A673 (cell line): ENCODE measurements around the gene RAB27B. TPM values are rescaled to one million over a fixed set of nuclear protein-coding genes. Genes with fewer than 3 reads are reported as not detected.

Experiments used
- BruUV-seq: library from RNA; stranded (reverse); fragments of 400-500 nt; replicated peaks from 2 replicates; lab custom pipeline; 2021; lab: Mats Ljungman, UMichigan
- CTCF ChIA-PET: fragments of 300-600 bp; sonication (Branson Sonifier 250); formaldehyde crosslinking; loops from one replicate; lab custom pipeline; 2022; ENCODE audit warnings: antibody characterized with exemption; lab: Charles Lee
- POLR2A ChIA-PET: fragments of 300-600 bp; sonication (Branson Sonifier 250); formaldehyde crosslinking; loops from one replicate; lab custom pipeline; 2022; ENCODE audit warnings: antibody characterized with exemption; ENCODE audit not compliant: low non-redundant PET; lab: Charles Lee
- DNase-seq: peaks from one replicate; pipeline ENCODE4 v3.0.0-alpha.2; 2015; ENCODE audit warnings: low spot score
- H3K27ac ChIP-seq: fragments of 200-600 bp; sonication (generic); 2 replicates; pipeline ENCODE4 v1.5.1; 2016; ENCODE audit warnings: mixed run types, low read depth, mild to moderate bottlenecking, mixed read lengths, antibody characterized with exemption, low read length; ENCODE audit not compliant: poor library complexity, severe bottlenecking
- H3K27me3 ChIP-seq: fragments of 200-600 bp; sonication (generic); replicated peaks from 2 replicates; pipeline ENCODE4 v1.6.1; 2017; ENCODE audit warnings: mixed run types, low read depth, mild to moderate bottlenecking, mixed read lengths, antibody characterized with exemption, low read length; ENCODE audit not compliant: insufficient read depth, poor library complexity
- H3K36me3 ChIP-seq: fragments of 200-600 bp; sonication (generic); 2 replicates; pipeline ENCODE4 v1.6.1; 2016; ENCODE audit warnings: mixed run types, mild to moderate bottlenecking, mixed read lengths, antibody characterized with exemption, low read length; ENCODE audit not compliant: insufficient read depth, poor library complexity, severe bottlenecking
- H3K4me1 ChIP-seq: fragments of 200-600 bp; sonication (generic); 2 replicates; pipeline ENCODE4 v1.6.1; 2017; ENCODE audit warnings: mixed run types, mild to moderate bottlenecking, mixed read lengths, antibody characterized with exemption, low read length; ENCODE audit not compliant: insufficient read depth, poor library complexity, severe bottlenecking
- H3K4me3 ChIP-seq: fragments of 200-600 bp; sonication (generic); 2 replicates; pipeline ENCODE4 v1.5.1; 2016; ENCODE audit warnings: low read depth, mixed run types, mild to moderate bottlenecking, mixed read lengths, low read length; ENCODE audit not compliant: poor library complexity, severe bottlenecking
- H3K9me3 ChIP-seq: fragments of 200-600 bp; sonication (generic); 2 replicates; pipeline ENCODE4 v1.6.1; 2016; ENCODE audit warnings: mixed run types, low read depth, mild to moderate bottlenecking, mixed read lengths, antibody characterized with exemption, low read length; ENCODE audit not compliant: poor library complexity, severe bottlenecking
- EZH2 ChIP-seq: fragments of 200-600 bp; sonication (generic); IDR thresholded peaks from 2 replicates; pipeline ENCODE4 v1.6.1; 2017; ENCODE audit warnings: borderline replicate concordance, low read depth, mild to moderate bottlenecking, mixed read lengths, antibody characterized with exemption, low read length; ENCODE audit not compliant: poor library complexity, severe bottlenecking
- intact Hi-C: fragments of 100-400 bp; cut with micrococcal nuclease; formaldehyde crosslinking; loops from one replicate; pipeline ENCODE4 v1.10.0; 2022; ENCODE audit not compliant: unreplicated experiment
- total RNA-seq: library from RNA; stranded (reverse); gene quantifications from 2 replicates; pipeline ENCODE4 v1.2.3, GENCODE V29; 2021
- TF ChIP-seq, protein P1 (sequence below): fragments of 300-800, 200-600 bp; sonication (generic); conservative IDR thresholded peaks from 2 replicates; pipeline ENCODE4 v1.5.1; 2017; ENCODE audit warnings: low read depth, mild to moderate bottlenecking, antibody characterized with exemption, low read length, moderate library complexity, mixed read lengths

The RAB27B gene
- total RNA-seq, 1 experiment from 2014 or later: not detected

DNA sequence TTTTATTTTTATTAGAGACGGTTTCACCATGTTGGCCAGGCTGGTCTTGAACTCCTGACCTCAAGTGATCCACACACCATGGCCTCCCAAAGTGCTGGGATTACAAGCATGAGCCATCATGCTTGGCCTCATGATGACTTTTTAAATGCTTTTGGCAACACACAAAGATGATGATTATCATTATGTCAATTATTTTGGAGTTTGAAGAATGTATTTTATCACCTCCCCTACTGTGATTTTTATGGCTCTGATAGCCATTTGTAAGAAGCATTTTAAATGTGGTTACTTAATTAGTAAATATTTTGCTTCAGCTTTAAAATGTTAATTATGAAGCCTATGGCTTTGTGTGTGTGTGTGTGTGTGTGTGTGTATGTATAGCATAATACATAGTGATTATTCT lies 45.1 kb upstream of the RAB27B start:
- H3K9me3 ChIP-seq: no peaks in the 10 kb centered on the region
- H3K36me3 ChIP-seq: no peaks in the 10 kb centered on the region
- ChIA-PET CTCF (no interaction called here), POLR2A (no interaction called here)
- H3K4me3 ChIP-seq: no peak overlapping the region
- no peaks in the 10 kb centered on the region for H3K27me3 ChIP-seq
- TF ChIP-seq, protein P1, sequence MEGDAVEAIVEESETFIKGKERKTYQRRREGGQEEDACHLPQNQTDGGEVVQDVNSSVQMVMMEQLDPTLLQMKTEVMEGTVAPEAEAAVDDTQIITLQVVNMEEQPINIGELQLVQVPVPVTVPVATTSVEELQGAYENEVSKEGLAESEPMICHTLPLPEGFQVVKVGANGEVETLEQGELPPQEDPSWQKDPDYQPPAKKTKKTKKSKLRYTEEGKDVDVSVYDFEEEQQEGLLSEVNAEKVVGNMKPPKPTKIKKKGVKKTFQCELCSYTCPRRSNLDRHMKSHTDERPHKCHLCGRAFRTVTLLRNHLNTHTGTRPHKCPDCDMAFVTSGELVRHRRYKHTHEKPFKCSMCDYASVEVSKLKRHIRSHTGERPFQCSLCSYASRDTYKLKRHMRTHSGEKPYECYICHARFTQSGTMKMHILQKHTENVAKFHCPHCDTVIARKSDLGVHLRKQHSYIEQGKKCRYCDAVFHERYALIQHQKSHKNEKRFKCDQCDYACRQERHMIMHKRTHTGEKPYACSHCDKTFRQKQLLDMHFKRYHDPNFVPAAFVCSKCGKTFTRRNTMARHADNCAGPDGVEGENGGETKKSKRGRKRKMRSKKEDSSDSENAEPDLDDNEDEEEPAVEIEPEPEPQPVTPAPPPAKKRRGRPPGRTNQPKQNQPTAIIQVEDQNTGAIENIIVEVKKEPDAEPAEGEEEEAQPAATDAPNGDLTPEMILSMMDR: no peak
- no peak for TF ChIP-seq EZH2
- BruUV-seq: no TSS peak
- DNase-seq: no peak
- intact Hi-C loops: no loop called here
- H3K27ac ChIP-seq: no peak overlapping the region
- no peaks in the 10 kb centered on the region for H3K4me1 ChIP-seq

- Histone ChIP-seq H3K4me3 (no peak overlapping the region), H3K36me3 (no peaks in the 10 kb centered on the region), H3K27ac (no peak overlapping the region), H3K4me1 (no peaks in the 10 kb centered on the region), H3K9me3 (no peaks in the 10 kb centered on the region), H3K27me3 (no peaks in the 10 kb centered on the region)
- POLR2A ChIA-PET: no interaction called here
- no peak for TF ChIP-seq EZH2
- TF ChIP-seq, protein P1: no peak
- intact Hi-C loops: no loop called here
- CTCF ChIA-PET: no interaction called here
- BruUV-seq: no TSS peak
- DNase-seq: no peak
Observed at GRCh38 chr18:54786206-54786605, 42.1 kb upstream of the RAB27B start.

- H3K27ac ChIP-seq: no peak overlapping the region
- DNase-seq: no peak
- H3K4me1 ChIP-seq: no peaks in the 10 kb centered on the region
- intact Hi-C loops: no loop called here
- ChIA-PET CTCF (no interaction called here), POLR2A (no interaction called here)
- no peaks in the 10 kb centered on the region for H3K36me3 ChIP-seq
- H3K4me3 ChIP-seq: no peak overlapping the region
- BruUV-seq: no TSS peak
- no peak for TF ChIP-seq EZH2
- TF ChIP-seq, protein P1: no peak
- no peaks in the 10 kb centered on the region for H3K27me3 ChIP-seq
- H3K9me3 ChIP-seq: no peaks in the 10 kb centered on the region
Observed at GRCh38 chr18:54787121-54787520, 41.2 kb upstream of the RAB27B start.
